Left ventricle myocardium inferior (tissue), 1 donor: ENCODE measurements around the gene RNF19B. TPM values are rescaled to one million over a fixed set of nuclear protein-coding genes. Genes with fewer than 3 reads are reported as not detected.

Source experiments
- DNase-seq: peaks from one replicate; pipeline ENCODE4 v3.0.0-alpha.2; 2020
- H3K27ac ChIP-seq: fragments of 200-600 bp; replicated peaks from 2 replicates; pipeline ENCODE4 v1.8.0; 2021
- H3K27me3 ChIP-seq: fragments of 200-600 bp; 2 replicates; pipeline ENCODE4 v1.8.0; 2021; ENCODE audit warnings: low read depth
- H3K36me3 ChIP-seq: fragments of 200-600 bp; 2 replicates; pipeline ENCODE4 v1.8.0; 2021
- H3K4me1 ChIP-seq: fragments of 200-600 bp; 2 replicates; pipeline ENCODE4 v1.8.0; 2021
- H3K4me3 ChIP-seq: fragments of 200-600 bp; 2 replicates; pipeline ENCODE4 v1.8.0; 2021; ENCODE audit warnings: mild to moderate bottlenecking, moderate library complexity
- H3K9me3 ChIP-seq: fragments of 200-600 bp; replicated peaks from 2 replicates; pipeline ENCODE4 v1.8.0; 2021
- intact Hi-C: fragments of 100-400 bp; cut with micrococcal nuclease; formaldehyde crosslinking; loops from one replicate; pipeline ENCODE4 v1.11.0; 2022
- total RNA-seq: library from RNA; stranded (reverse); fragmentation: NEBNext Ultra II Directional; extraction: Animal tissue kit (Norgen Biotek cat#: 25700); gene quantifications from one replicate; pipeline ENCODE4 v1.2.1, GENCODE V29; 2021
- TF ChIP-seq, protein P1 (sequence below): fragments of 200-600 bp; IDR thresholded peaks from 2 replicates; pipeline ENCODE4 v1.8.0; 2021; ENCODE audit warnings: antibody characterized with exemption, mild to moderate bottlenecking, borderline replicate concordance
- donor health status: DM: no; HTN: yes; CAD: no; lungs with severe emphysema.

RNF19B gene
- total RNA-seq, 1 donor from 2014 or later, result 15.4 TPM

DNA sequence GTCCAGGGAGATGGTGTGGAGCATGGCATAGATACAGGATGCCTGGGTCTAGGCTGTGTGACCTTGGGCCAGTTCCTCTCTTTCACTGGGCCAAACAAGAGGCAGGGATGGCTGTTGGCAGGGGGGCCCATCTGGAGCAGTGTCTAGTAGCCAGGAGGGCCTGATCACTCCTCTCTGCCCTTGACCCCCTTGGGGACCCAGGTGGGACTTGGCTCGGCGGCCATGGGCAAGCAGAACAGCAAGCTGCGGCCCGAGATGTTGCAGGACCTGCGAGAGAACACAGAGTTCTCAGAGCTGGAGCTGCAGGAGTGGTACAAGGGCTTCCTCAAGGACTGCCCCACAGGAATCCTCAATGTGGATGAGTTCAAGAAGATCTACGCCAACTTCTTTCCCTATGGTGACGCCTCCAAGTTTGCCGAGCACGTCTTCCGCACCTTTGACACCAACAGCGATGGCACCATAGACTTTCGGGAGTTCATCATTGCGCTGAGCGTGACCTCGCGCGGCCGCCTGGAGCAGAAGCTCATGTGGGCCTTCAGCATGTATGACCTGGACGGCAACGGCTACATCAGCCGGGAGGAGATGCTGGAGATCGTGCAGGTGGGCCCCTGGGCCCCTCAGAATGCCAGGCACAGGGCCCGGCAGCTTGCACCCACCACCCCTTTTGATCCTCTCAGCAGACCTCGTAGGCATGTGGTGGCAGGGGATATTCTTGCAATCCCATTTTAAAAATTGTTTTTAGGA, 75.8 kb downstream of the RNF19B start:
- H3K9me3 ChIP-seq, result no peaks in the 10 kb centered on the region
- no peak overlapping the region for H3K4me3 ChIP-seq
- H3K4me1 ChIP-seq, result peaks cover 24% of the 10 kb centered on the region
- H3K27me3 ChIP-seq, result peaks cover 100% of the 10 kb centered on the region
- no peak for DNase-seq
- no peak overlapping the region for H3K27ac ChIP-seq
- TF ChIP-seq, protein P1, sequence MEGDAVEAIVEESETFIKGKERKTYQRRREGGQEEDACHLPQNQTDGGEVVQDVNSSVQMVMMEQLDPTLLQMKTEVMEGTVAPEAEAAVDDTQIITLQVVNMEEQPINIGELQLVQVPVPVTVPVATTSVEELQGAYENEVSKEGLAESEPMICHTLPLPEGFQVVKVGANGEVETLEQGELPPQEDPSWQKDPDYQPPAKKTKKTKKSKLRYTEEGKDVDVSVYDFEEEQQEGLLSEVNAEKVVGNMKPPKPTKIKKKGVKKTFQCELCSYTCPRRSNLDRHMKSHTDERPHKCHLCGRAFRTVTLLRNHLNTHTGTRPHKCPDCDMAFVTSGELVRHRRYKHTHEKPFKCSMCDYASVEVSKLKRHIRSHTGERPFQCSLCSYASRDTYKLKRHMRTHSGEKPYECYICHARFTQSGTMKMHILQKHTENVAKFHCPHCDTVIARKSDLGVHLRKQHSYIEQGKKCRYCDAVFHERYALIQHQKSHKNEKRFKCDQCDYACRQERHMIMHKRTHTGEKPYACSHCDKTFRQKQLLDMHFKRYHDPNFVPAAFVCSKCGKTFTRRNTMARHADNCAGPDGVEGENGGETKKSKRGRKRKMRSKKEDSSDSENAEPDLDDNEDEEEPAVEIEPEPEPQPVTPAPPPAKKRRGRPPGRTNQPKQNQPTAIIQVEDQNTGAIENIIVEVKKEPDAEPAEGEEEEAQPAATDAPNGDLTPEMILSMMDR, result no peak
- intact Hi-C loops, result no loop called here
- no peaks in the 10 kb centered on the region for H3K36me3 ChIP-seq

- no peak for DNase-seq
- peaks cover 17% of the 10 kb centered on the region for H3K4me1 ChIP-seq
- H3K27me3 ChIP-seq, result peaks cover 97% of the 10 kb centered on the region
Measured at GRCh38 chr1:32888134-32888533, 76.5 kb downstream of the RNF19B start.

GRCh38 chr1:32887623-32888022, 77.0 kb downstream of the RNF19B start:
- H3K27ac ChIP-seq, result no peak overlapping the region
- TF ChIP-seq, protein P1, result no peak
- intact Hi-C loops, result no loop called here
- H3K27me3 ChIP-seq, result peaks cover 92% of the 10 kb centered on the region
- no peak overlapping the region for H3K4me3 ChIP-seq
- no peaks in the 10 kb centered on the region for H3K9me3 ChIP-seq
- no peak for DNase-seq
- no peaks in the 10 kb centered on the region for H3K36me3 ChIP-seq
- H3K4me1 ChIP-seq, result peaks cover 13% of the 10 kb centered on the region

More at GRCh38 chr1:32888134-32888533, 76.5 kb downstream of the RNF19B start:
- Histone ChIP-seq H3K4me3 (no peak overlapping the region), H3K36me3 (no peaks in the 10 kb centered on the region), H3K27ac (no peak overlapping the region), H3K9me3 (no peaks in the 10 kb centered on the region)
- intact Hi-C loops, result no loop called here
- TF ChIP-seq, protein P1, result no peak

GRCh38 chr1:32886828-32887414, 77.7 kb downstream of the RNF19B start:
- intact Hi-C loops, result no loop called here
- DNase-seq, result no peak
- H3K4me3 ChIP-seq, result no peak overlapping the region

More at GRCh38 chr1:32886828-32887414, 77.7 kb downstream of the RNF19B start:
- TF ChIP-seq, protein P1, result peak; percentile 7
- H3K4me1 ChIP-seq, result peaks cover 18% of the 10 kb centered on the region
- peaks cover 85% of the 10 kb centered on the region for H3K27me3 ChIP-seq
- no peak overlapping the region for H3K27ac ChIP-seq
- no peaks in the 10 kb centered on the region for H3K9me3 ChIP-seq
- H3K36me3 ChIP-seq, result no peaks in the 10 kb centered on the region

Other genes with a start within 250 kb of the RNF19B start
- gene YARS1, start 147.5 kb downstream of the RNF19B start, total RNA-seq, result 35.5 TPM
- gene S100PBP, start 147.2 kb downstream of the RNF19B start, total RNA-seq, result 11.1 TPM
- 105 TPM for gene FNDC5, start 93.9 kb downstream of the RNF19B start, total RNA-seq
- gene HPCA, start 78.3 kb downstream of the RNF19B start, total RNA-seq, result not detected
- gene TMEM54, start 63.4 kb downstream of the RNF19B start, total RNA-seq, result 14.2 TPM
- gene AK2, start 72.1 kb upstream of the RNF19B start, total RNA-seq, result 121 TPM
- gene AZIN2, start 116.3 kb upstream of the RNF19B start, total RNA-seq, result 2.8 TPM
- gene TRIM62, start 217.2 kb upstream of the RNF19B start, total RNA-seq, result 2.3 TPM